ENCODE results near the gene SLC6A4. TPM values are rescaled to one million over a fixed set of nuclear protein-coding genes. Genes with fewer than 3 reads are reported as not detected.

The SLC6A4 gene
- total and polyA plus RNA-seq, 3 donors from 2014 or later, result 1.7 to 2.4 (median 1.7) TPM

DNA sequence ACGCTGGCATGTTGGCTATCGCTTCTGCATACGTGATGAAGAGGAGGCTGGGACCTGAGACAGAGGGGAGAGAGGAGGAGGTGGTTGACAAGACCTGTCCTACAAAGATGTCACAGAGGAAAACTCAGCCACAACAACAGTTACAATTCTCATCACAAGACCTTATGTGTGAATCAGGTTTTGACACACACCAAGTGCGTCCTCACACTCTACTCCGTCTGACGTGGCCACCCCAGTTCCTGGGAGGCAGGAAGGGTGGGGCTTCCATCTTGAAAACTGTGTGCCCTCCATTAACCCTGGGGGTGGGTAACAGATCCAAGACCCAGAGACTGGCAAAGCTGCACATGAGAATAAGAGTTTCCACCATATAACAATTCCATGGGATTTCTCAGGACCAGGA is 24.1 kb downstream of the SLC6A4 start:
- TF ChIP-seq, protein P1, sequence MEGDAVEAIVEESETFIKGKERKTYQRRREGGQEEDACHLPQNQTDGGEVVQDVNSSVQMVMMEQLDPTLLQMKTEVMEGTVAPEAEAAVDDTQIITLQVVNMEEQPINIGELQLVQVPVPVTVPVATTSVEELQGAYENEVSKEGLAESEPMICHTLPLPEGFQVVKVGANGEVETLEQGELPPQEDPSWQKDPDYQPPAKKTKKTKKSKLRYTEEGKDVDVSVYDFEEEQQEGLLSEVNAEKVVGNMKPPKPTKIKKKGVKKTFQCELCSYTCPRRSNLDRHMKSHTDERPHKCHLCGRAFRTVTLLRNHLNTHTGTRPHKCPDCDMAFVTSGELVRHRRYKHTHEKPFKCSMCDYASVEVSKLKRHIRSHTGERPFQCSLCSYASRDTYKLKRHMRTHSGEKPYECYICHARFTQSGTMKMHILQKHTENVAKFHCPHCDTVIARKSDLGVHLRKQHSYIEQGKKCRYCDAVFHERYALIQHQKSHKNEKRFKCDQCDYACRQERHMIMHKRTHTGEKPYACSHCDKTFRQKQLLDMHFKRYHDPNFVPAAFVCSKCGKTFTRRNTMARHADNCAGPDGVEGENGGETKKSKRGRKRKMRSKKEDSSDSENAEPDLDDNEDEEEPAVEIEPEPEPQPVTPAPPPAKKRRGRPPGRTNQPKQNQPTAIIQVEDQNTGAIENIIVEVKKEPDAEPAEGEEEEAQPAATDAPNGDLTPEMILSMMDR (IDR thresholded peaks at IDR 0.05), result no peak
- TF ChIP-seq POLR2A (IDR thresholded peaks at IDR 0.05), result no peak
- H3K27me3 ChIP-seq, result no peaks in the 10 kb centered on the region
- no peaks in the 10 kb centered on the region for H3K9me3 ChIP-seq
- no peaks in the 10 kb centered on the region for H3K4me1 ChIP-seq
- H3K36me3 ChIP-seq (ENCODE audit: low read depth, missing control alignments), result no peaks in the 10 kb centered on the region
- H3K27ac ChIP-seq, result no peak overlapping the region
- 88 to 93% methylated on average over 6 of the region's 6 CpGs for WGBS, 2 donors
- no peak overlapping the region for H3K4me3 ChIP-seq
- no peak for DNase-seq
- intact Hi-C loops (cut with DNase I; ENCODE audit: low total_unique reads), result no loop called here

DNA sequence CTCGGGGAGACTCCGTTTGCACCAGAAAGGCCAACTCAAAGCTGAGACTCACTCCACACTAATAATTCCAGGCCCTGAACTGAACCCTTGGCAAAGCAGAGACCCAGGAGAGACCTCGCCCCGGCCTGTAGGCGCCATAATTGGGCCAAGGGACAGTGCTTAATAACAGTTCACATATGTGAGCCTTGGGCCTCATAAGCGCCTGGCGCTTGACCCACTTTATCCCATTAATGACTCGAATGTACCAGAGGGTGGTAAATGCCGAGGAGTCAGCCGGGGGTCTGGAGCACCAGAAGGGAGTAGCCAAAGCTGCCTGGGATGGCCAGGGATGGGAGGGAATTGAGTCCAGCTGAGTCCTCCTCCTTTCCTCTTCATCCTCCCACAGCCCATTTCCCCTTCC is 24.6 kb downstream of the SLC6A4 start:
- no peak overlapping the region for H3K4me3 ChIP-seq
- no peak overlapping the region for H3K27ac ChIP-seq
- no peaks in the 10 kb centered on the region for H3K27me3 ChIP-seq
- H3K9me3 ChIP-seq, result no peaks in the 10 kb centered on the region
- no peaks in the 10 kb centered on the region for H3K4me1 ChIP-seq
- no peak for TF ChIP-seq POLR2A (IDR thresholded peaks at IDR 0.05)
- TF ChIP-seq, protein P1 (IDR thresholded peaks at IDR 0.05), result no peak
- 92 to 94% methylated on average over 9 to 10 of the region's 10 CpGs for WGBS, 2 donors
- H3K36me3 ChIP-seq (ENCODE audit: low read depth, missing control alignments), result no peaks in the 10 kb centered on the region
- DNase-seq, result no peak
- intact Hi-C loops (cut with DNase I; ENCODE audit: low total_unique reads), result no loop called here

DNA sequence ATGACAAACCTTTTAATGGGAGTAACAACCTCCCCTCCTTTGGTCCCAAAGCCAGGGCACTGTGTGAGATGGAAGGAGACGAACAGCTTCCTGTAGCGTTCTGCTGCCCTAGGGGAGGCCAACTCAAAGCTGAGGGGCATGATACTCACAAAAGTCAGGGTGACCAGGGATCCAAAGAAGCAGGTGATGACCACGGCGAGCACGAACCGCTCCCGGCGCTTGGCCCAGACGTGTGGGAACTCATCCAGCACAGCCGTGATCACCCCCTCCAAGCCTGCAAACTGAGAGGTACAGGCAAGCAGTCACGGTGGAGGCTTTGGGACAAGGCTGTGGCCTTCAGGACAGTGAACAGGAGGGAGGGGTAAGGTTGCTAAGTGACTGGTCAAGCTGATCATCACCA is 25.1 kb downstream of the SLC6A4 start:
- WGBS, 2 donors, result 90 to 92% methylated on average over 11 of the region's 11 CpGs
- TF ChIP-seq POLR2A (IDR thresholded peaks at IDR 0.05), result no peak
- TF ChIP-seq, protein P1 (IDR thresholded peaks at IDR 0.05), result no peak
- intact Hi-C loops (cut with DNase I; ENCODE audit: low total_unique reads), result no loop called here
- no peak for DNase-seq
- H3K27me3 ChIP-seq, result no peaks in the 10 kb centered on the region
- H3K4me3 ChIP-seq, result no peak overlapping the region
- no peak overlapping the region for H3K27ac ChIP-seq
- H3K4me1 ChIP-seq, result no peaks in the 10 kb centered on the region
- no peaks in the 10 kb centered on the region for H3K9me3 ChIP-seq
- no peaks in the 10 kb centered on the region for H3K36me3 ChIP-seq (ENCODE audit: low read depth, missing control alignments)

DNA sequence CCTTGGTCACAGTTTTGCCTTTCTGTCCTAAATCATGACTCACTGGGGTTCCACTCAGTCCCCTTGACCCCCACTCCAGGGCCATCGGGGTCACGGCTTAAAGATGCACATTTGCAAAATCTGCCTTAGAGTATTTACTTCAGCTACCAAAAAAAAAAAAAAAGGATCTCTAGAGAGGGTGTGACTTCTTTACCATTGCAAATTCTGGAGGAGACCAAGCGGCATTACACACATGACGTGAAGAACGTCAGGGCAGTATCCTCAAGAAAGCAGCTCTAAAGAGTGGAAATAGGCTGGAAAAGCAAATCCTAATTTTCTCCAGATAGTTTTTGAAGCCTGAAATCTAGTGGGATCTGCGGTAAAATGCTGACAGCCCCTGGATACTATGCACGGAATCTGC is 25.6 kb downstream of the SLC6A4 start:
- H3K4me3 ChIP-seq, result no peak overlapping the region
- intact Hi-C loops (cut with DNase I; ENCODE audit: low total_unique reads), result no loop called here
- H3K36me3 ChIP-seq (ENCODE audit: low read depth, missing control alignments), result no peaks in the 10 kb centered on the region
- TF ChIP-seq, protein P1 (IDR thresholded peaks at IDR 0.05), result no peak
- no peak for TF ChIP-seq POLR2A (IDR thresholded peaks at IDR 0.05)
- WGBS, 2 donors, result 87 to 92% methylated on average over 7 of the region's 7 CpGs
- H3K9me3 ChIP-seq, result no peaks in the 10 kb centered on the region
- no peaks in the 10 kb centered on the region for H3K4me1 ChIP-seq
- H3K27ac ChIP-seq, result no peak overlapping the region
- no peak for DNase-seq
- no peaks in the 10 kb centered on the region for H3K27me3 ChIP-seq

DNA sequence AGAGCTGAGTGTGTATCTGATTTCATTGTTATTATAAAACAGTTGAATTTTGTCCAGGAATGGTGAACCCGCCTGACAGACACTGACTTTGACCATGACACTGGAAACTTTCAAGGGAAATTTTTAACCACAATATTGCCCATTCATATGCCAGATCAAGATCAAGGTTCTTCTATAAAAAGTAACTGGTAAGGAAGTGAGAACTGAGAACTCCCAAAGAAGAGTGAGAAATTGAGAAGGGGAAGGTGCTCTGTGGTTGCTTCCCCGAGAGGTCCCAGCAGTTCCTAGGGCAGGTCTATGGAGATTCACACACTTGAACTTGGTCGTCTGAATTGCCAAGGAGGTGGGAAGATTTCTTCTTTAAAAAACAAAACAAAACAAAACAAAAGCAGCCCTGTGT is 27.3 kb downstream of the SLC6A4 start:
- H3K36me3 ChIP-seq (ENCODE audit: low read depth, missing control alignments), result no peaks in the 10 kb centered on the region
- peak; percentile 2 for DNase-seq
- no peak overlapping the region for H3K4me3 ChIP-seq
- intact Hi-C loops (cut with DNase I; ENCODE audit: low total_unique reads), result no loop called here
- H3K4me1 ChIP-seq, result no peaks in the 10 kb centered on the region
- H3K27ac ChIP-seq, result no peak overlapping the region
- no peaks in the 10 kb centered on the region for H3K27me3 ChIP-seq
- H3K9me3 ChIP-seq, result no peaks in the 10 kb centered on the region
- TF ChIP-seq, protein P1 (IDR thresholded peaks at IDR 0.05), result no peak
- no peak for TF ChIP-seq POLR2A (IDR thresholded peaks at IDR 0.05)
- WGBS, 2 donors, result 68 to 71% methylated on average over 3 of the region's 3 CpGs
